Large intestine (tissue), 3 donors: Measurements from ENCODE around the gene JPH4. TPM values are rescaled to one million over a fixed set of nuclear protein-coding genes. Genes with fewer than 3 reads are reported as not detected.

Experiments used
- DNase-seq, 2 donors: peaks; one replicate each; pipeline versions ENCODE4 v3.0.0 to v3.0.0-alpha.2; 2013
- H3K27ac ChIP-seq: one replicate; pipeline ENCODE4 v1.5.1; 2013; ENCODE audit warnings: low read length
- H3K27me3 ChIP-seq: 2 replicates; pipeline ENCODE4 v1.6.1; 2013; ENCODE audit warnings: low read length; ENCODE audit not compliant: control insufficient read depth, insufficient read depth
- H3K36me3 ChIP-seq: 2 replicates; pipeline ENCODE4 v1.6.1; 2013; ENCODE audit warnings: low read length; ENCODE audit not compliant: control insufficient read depth, insufficient read depth
- H3K4me1 ChIP-seq: one replicate; pipeline ENCODE4 v1.6.1; 2013; ENCODE audit warnings: low read length; ENCODE audit not compliant: control insufficient read depth, insufficient read depth
- H3K4me3 ChIP-seq: one replicate; pipeline ENCODE4 v1.5.1; 2013; ENCODE audit warnings: low read length
- H3K9me3 ChIP-seq: one replicate; pipeline ENCODE4 v1.6.1; 2013; ENCODE audit warnings: mild to moderate bottlenecking, low read depth, low read length, moderate library complexity; ENCODE audit not compliant: control insufficient read depth
- WGBS: methylation state at CpG from one replicate; pipeline ENCODE4 v1.1.5; 2013; ENCODE audit warnings: low lambda C conversion rate; ENCODE audit not compliant: insufficient coverage; 5-methylcytosine and 5-hydroxymethylcytosine counted together
- polyA plus RNA-seq: library from polyadenylated mRNA; unstranded; fragments of 120-200 nt; gene quantifications from one replicate; pipeline ENCODE4 v1.2.1, GENCODE V29; 2013

Gene JPH4
- polyA plus RNA-seq, 1 donor: 6.6 TPM

DNA sequence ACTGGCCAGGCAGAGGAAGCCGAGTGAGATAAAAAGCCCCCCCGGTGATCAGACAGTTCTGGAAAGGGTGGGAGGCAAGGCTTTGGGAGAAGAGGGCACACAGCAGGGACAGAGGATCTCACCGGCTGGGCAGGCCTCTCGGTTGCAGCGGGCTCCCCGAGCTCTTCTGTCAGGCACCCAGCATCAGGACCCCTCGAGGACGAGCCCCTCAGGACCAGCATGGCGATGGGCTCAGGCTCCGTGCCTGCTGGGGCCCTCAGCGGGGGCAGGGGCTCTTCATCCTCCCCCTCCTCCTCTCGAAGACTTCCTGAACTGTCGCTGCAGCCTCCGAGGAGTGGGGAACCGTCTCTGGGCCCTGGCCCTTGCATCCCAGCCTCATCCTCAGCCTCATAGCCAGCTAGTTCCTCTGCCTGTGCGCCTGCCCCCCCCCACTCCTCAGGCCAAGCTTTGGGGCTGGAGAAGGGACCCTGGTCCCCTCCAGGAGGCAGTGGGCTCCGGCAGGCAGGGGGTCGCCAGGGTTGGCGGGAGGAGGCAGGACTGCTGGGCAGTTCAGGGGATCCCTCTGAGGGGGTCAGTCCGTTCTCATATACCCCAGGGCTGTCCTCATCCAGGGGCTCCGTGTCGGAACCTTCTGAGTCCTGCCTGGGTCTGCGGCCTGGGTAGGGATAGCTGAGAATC is 7.6 kb downstream of the JPH4 start:
- Histone ChIP-seq H3K27me3 (peaks cover 34% of the 10 kb centered on the region), H3K27ac (no peak overlapping the region), H3K36me3 (peaks cover 6% of the 10 kb centered on the region), H3K4me1 (peaks cover 22% of the 10 kb centered on the region), H3K4me3 (no peak overlapping the region), H3K9me3 (peaks cover 3% of the 10 kb centered on the region)
- no CpG with 5 or more reads among the region's 23 CpGs for WGBS
- no peak for DNase-seq

DNA sequence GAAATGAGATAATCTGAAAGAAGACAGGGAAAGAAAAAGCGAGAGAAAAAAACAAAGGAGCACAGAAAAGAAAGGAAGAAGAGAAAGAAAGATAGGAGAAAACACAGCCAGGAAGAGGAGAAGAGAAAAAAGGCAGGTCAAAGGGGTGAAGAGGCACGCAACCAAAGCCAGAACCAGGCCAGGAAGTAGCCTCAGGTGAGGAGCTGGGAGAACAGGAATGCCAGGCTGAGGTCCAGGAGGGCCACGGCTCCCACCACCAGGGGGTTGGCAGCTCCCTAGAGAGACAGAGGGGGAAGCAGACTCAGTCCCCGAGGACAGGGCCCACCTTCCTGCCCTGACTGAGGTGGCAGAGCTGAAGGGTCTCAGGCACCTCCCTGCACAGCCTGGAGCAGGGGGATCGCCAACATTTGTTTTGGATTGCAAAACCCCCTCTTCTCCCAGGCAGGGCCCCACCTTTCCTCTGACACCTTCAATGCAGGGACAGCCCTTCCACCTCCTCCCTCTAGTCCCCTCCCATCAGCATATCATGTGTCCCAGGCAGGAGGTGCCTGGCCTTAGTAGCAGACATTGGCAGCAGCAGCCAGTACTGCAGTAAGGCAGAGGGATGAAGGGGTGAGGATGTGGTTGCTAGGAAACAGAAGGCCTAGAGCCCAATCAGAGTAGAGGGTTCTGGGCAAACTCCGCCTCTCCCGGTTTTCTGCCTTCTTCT is 9.0 kb downstream of the JPH4 start:
- H3K27me3 ChIP-seq: peaks cover 23% of the 10 kb centered on the region
- peaks cover 19% of the 10 kb centered on the region for H3K36me3 ChIP-seq
- no peak overlapping the region for H3K4me3 ChIP-seq
- peak in 1 of 2 donors; percentile 38 for DNase-seq
- peaks cover 23% of the 10 kb centered on the region for H3K4me1 ChIP-seq
- no peak overlapping the region for H3K27ac ChIP-seq
- 100% methylated on average over 1 of the region's 7 CpGs for WGBS
- H3K9me3 ChIP-seq: no peaks in the 10 kb centered on the region

GRCh38 chr14:23568600-23569331 is 9.8 kb downstream of the JPH4 start:
- Histone ChIP-seq H3K27me3 (peaks cover 19% of the 10 kb centered on the region), H3K36me3 (peaks cover 27% of the 10 kb centered on the region), H3K27ac (no peak overlapping the region), H3K9me3 (no peaks in the 10 kb centered on the region), H3K4me1 (peaks cover 23% of the 10 kb centered on the region), H3K4me3 (no peak overlapping the region)
- WGBS: no CpG with 5 or more reads among the region's 6 CpGs
- no peak for DNase-seq

DNA sequence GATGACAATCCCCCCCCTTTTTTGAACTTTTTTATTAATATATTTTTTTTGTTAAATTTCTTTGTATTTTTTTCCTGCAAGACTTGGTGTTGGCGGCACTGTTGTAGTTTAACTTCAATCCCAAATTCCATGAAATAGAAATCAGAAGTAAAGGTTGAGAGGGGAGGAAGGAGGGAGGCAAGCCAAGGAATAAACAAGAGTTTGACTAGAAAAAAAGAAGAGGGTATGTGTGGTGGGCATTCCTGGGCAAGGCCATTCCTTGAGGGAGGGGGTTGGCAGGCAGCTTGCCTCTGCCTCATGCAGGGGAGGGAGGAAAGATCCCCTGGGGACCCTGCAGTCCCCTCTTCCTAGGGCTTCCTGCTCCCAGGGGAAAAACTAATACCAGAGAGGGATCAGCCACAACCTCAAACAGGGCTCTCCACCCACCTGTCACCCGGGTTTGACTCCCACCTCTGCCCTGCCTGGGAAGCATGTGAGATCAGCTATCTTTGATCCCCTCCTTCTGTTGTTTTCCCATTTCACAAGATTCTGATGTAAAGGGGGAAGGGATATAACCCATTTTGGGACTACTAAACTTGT is 10.5 kb downstream of the JPH4 start:
- no peak for DNase-seq
- peak overlapping the region; percentile 80 for H3K4me3 ChIP-seq

GRCh38 chr14:23567186-23568020 is 11.2 kb downstream of the JPH4 start, which contains the start of gene AP1G2:
TSS of gene AP1G2 (minus strand) at chr14:23567791. CDS start at chr14:23567314, 477 bp downstream.
- peak; percentile 92 to 97 for DNase-seq
- Histone ChIP-seq H3K4me1 (peaks cover 23% of the 10 kb centered on the region), H3K27me3 (peaks cover 8% of the 10 kb centered on the region), H3K36me3 (peaks cover 39% of the 10 kb centered on the region), H3K4me3 (peak within 1 kb of the TSS; percentile 80), H3K9me3 (no peaks in the 10 kb centered on the region), H3K27ac (peak within 1 kb of the TSS; percentile 87)
- whole genome bisulfite sequencing: no CpG with 5 or more reads among the region's 53 CpGs

More for the DNA sequence above, 10.5 kb downstream of the JPH4 start:
- Histone ChIP-seq H3K4me1 (peaks cover 23% of the 10 kb centered on the region), H3K27me3 (peaks cover 14% of the 10 kb centered on the region), H3K27ac (peak overlapping the region; percentile 87), H3K36me3 (peaks cover 33% of the 10 kb centered on the region), H3K9me3 (no peaks in the 10 kb centered on the region)
- WGBS: 100% methylated on average over 1 of the region's 2 CpGs

GRCh38 chr14:23566778-23567185 is 11.8 kb downstream of the JPH4 start:
- H3K27me3 ChIP-seq: peaks cover 4% of the 10 kb centered on the region
- WGBS: no CpG with 5 or more reads among the region's 5 CpGs
- peak overlapping the region; percentile 87 for H3K27ac ChIP-seq
- peak in 1 of 2 donors; percentile 35 for DNase-seq
- peaks cover 23% of the 10 kb centered on the region for H3K4me1 ChIP-seq
- H3K9me3 ChIP-seq: no peaks in the 10 kb centered on the region
- H3K4me3 ChIP-seq: peak overlapping the region; percentile 80
- H3K36me3 ChIP-seq: peaks cover 45% of the 10 kb centered on the region

- Histone ChIP-seq H3K4me3 (peak overlapping the region; percentile 80), H3K27me3 (no peaks in the 10 kb centered on the region), H3K9me3 (no peaks in the 10 kb centered on the region), H3K36me3 (peaks cover 50% of the 10 kb centered on the region), H3K4me1 (peaks cover 23% of the 10 kb centered on the region), H3K27ac (no peak overlapping the region)
- no peak for DNase-seq
- no CpG with 5 or more reads among the region's 10 CpGs for WGBS
Observed at GRCh38 chr14:23566112-23566777, 12.3 kb downstream of the JPH4 start.

GRCh38 chr14:23565626-23566025 is 13.0 kb downstream of the JPH4 start:
- H3K36me3 ChIP-seq: peaks cover 55% of the 10 kb centered on the region
- no CpG with 5 or more reads among the region's 11 CpGs for WGBS

GRCh38 chr14:23564876-23565275 is 13.7 kb downstream of the JPH4 start:
- no CpG with 5 or more reads among the region's 7 CpGs for WGBS

More at GRCh38 chr14:23565626-23566025, 13.0 kb downstream of the JPH4 start:
- Histone ChIP-seq H3K27ac (no peak overlapping the region), H3K9me3 (no peaks in the 10 kb centered on the region), H3K4me3 (no peak overlapping the region), H3K27me3 (no peaks in the 10 kb centered on the region), H3K4me1 (peaks cover 23% of the 10 kb centered on the region)
- no peak for DNase-seq

More at GRCh38 chr14:23564876-23565275, 13.7 kb downstream of the JPH4 start:
- Histone ChIP-seq H3K4me1 (peaks cover 23% of the 10 kb centered on the region), H3K9me3 (no peaks in the 10 kb centered on the region), H3K27me3 (no peaks in the 10 kb centered on the region), H3K36me3 (peaks cover 61% of the 10 kb centered on the region), H3K4me3 (no peak overlapping the region), H3K27ac (no peak overlapping the region)
- no peak for DNase-seq
